Keratinocyte (primary cell): Measurements from ENCODE around the gene ENO3. TPM values are rescaled to one million over a fixed set of nuclear protein-coding genes. Genes with fewer than 3 reads are reported as not detected.

Source experiments
- DNase-seq: peaks from one replicate; pipeline ENCODE4 v3.0.0-alpha.2; 2011; ENCODE audit warnings: low read depth, missing footprints, low spot score
- FAIRE-seq: peaks from 2 replicates; lab custom pipeline; 2011; peaks lifted over from hg19 to GRCh38; lab: Jason Lieb, UNC
- H2AFZ ChIP-seq: 2 replicates; pipeline ENCODE4 v1.6.0; 2012; ENCODE audit warnings: low read length, control low read depth, inconsistent platforms; ENCODE audit not compliant: control insufficient read depth
- H3K27ac ChIP-seq: 2 replicates; pipeline ENCODE4 v1.5.1; 2011; ENCODE audit warnings: low read length; ENCODE audit not compliant: control insufficient read depth, insufficient read depth
- H3K27me3 ChIP-seq: 3 replicates; pipeline ENCODE4 v1.6.0; 2011; ENCODE audit warnings: low read length; ENCODE audit not compliant: control insufficient read depth, insufficient read depth; ENCODE audit errors: extremely low read depth
- H3K36me3 ChIP-seq, 2 experiments: 2 replicates in 1 of 2; 3 replicates in 1 of 2; pipeline ENCODE4 v1.5.1; 2011; ENCODE audit warnings: low read length in 2 of 2, mild to moderate bottlenecking in 1 of 2; ENCODE audit not compliant: control insufficient read depth in 2 of 2, insufficient read depth in 2 of 2; ENCODE audit errors: extremely low read depth in 1 of 2
- H3K4me1 ChIP-seq: 3 replicates; pipeline ENCODE4 v1.5.1; 2011; ENCODE audit warnings: low read length; ENCODE audit not compliant: control insufficient read depth, insufficient read depth; ENCODE audit errors: extremely low read depth
- H3K4me2 ChIP-seq: 3 replicates; pipeline ENCODE4 v1.6.0; 2011; ENCODE audit warnings: low read depth, low read length; ENCODE audit not compliant: control insufficient read depth, insufficient read depth; ENCODE audit errors: extremely low read depth
- H3K4me3 ChIP-seq, 3 experiments: fragments of 200-600 bp in 1 of 3; sonication (generic) in 1 of 3; 2 replicates in 2 of 3; 3 replicates in 1 of 3; pipeline ENCODE4 v1.5.1; 2011 to 2016; ENCODE audit warnings: low read length in 3 of 3, mild to moderate bottlenecking in 3 of 3, control low read depth in 2 of 3, inconsistent platforms in 1 of 3, low read depth in 1 of 3, mixed read lengths in 1 of 3, mixed run types in 1 of 3, moderate library complexity in 1 of 3; ENCODE audit not compliant: control insufficient read depth in 2 of 3, insufficient read depth in 2 of 3; ENCODE audit errors: extremely low read depth in 1 of 3
- H3K79me2 ChIP-seq: 2 replicates; pipeline ENCODE4 v1.6.0; 2012; ENCODE audit warnings: low read length; ENCODE audit not compliant: control insufficient read depth, insufficient read depth
- H3K9ac ChIP-seq: 3 replicates; pipeline ENCODE4 v1.6.0; 2011; ENCODE audit warnings: low read length; ENCODE audit not compliant: control insufficient read depth, insufficient read depth; ENCODE audit errors: extremely low read depth
- H3K9me1 ChIP-seq: 3 replicates; pipeline ENCODE4 v1.6.0; 2011; ENCODE audit warnings: low read length; ENCODE audit not compliant: control insufficient read depth, insufficient read depth; ENCODE audit errors: extremely low read depth
- H3K9me3 ChIP-seq: 2 replicates; pipeline ENCODE4 v1.5.1; 2012; ENCODE audit warnings: low read depth, low read length; ENCODE audit not compliant: control insufficient read depth
- H4K20me1 ChIP-seq: 3 replicates; pipeline ENCODE4 v1.6.0; 2011; ENCODE audit warnings: low read length; ENCODE audit not compliant: control insufficient read depth, insufficient read depth; ENCODE audit errors: extremely low read depth
- CTCF ChIP-seq, 3 experiments: IDR thresholded peaks in 1 of 3; conservative IDR thresholded peaks in 1 of 3; optimal IDR thresholded peaks in 1 of 3; 2 replicates in 2 of 3; 3 replicates in 1 of 3; pipeline versions ENCODE3 to v1.5.1; 2011; ENCODE audit warnings: low read length in 3 of 3, mild to moderate bottlenecking in 3 of 3, moderate library complexity in 2 of 3, control low read depth in 1 of 3, inconsistent platforms in 1 of 3; ENCODE audit not compliant: insufficient read depth in 2 of 3; ENCODE audit errors: extremely low read depth in 1 of 3
- EZH2 ChIP-seq: IDR thresholded peaks from one replicate; pipeline ENCODE4 v1.6.1; 2012; ENCODE audit warnings: inconsistent platforms, mild to moderate bottlenecking, low read length, moderate library complexity
- dilution Hi-C: fragments of 300-500 bp; cut with MboI; formaldehyde crosslinking; loops from one replicate; pipeline ENCODE4 v1.7.0; 2020; ENCODE audit warnings: low sequenced_read_pairs; ENCODE audit not compliant: extremely low pct_ligation_motif_present
- polyA plus RNA-seq, 5 experiments: library from polyadenylated mRNA; depleted of rRNA in 3 of 5; stranded (reverse) in 3 of 5; stranded (forward) in 1 of 5; unstranded in 1 of 5; fragments of >200 nt; gene quantifications; 1 replicate in 1 of 5; 2 replicates in 3 of 5; 3 replicates in 1 of 5; pipeline versions ENCODE4 v1.2.1 to v1.2.3, GENCODE V29; 2011 to 2012; ENCODE audit warnings: missing spikeins in 2 of 5, low read depth in 1 of 5, low replicate concordance in 1 of 5

ENO3 gene
- polyA plus RNA-seq, 1 donor (not counting 4 experiments of a cell fraction or from before 2014, with no cell fraction given), result 2.4 TPM

- H3K9me1 ChIP-seq, result peaks cover 2% of the 10 kb centered on the region
- no peak overlapping the region for H3K4me2 ChIP-seq
- TF ChIP-seq EZH2 (no peak), CTCF (optimal IDR thresholded peaks at IDR 0.05 in 1 of 3, IDR thresholded peaks at IDR 0.05 in 1 of 3, conservative IDR thresholded peaks at IDR 0.05 in 1 of 3; ENCODE audit: extremely low read depth in 1 of 3, insufficient read depth in 2 of 3, low read length in 3 of 3) (no peak)
- no peaks in the 10 kb centered on the region for H3K79me2 ChIP-seq
- H3K9ac ChIP-seq, result no peak overlapping the region
- H2AFZ ChIP-seq, result no peak overlapping the region
- peaks cover 15% of the 10 kb centered on the region for H3K4me1 ChIP-seq
- no peak overlapping the region for H3K27ac ChIP-seq
- DNase-seq (no peak), FAIRE-seq (no peak)
- no peaks in the 10 kb centered on the region for H4K20me1 ChIP-seq
- dilution Hi-C loops, result no loop called here
- H3K36me3 ChIP-seq, result peaks cover 4 to 8% of the 10 kb centered on the region in 2 experiments
- no peaks in the 10 kb centered on the region for H3K9me3 ChIP-seq
- H3K27me3 ChIP-seq, result no peaks in the 10 kb centered on the region
- no peak overlapping the region for H3K4me3 ChIP-seq
Measured at GRCh38 chr17:4955091-4955490, 4.2 kb downstream of the ENO3 start.

GRCh38 chr17:4956493-4957061 is 5.7 kb downstream of the ENO3 start:
- FAIRE-seq, result no peak
- Histone ChIP-seq H3K9ac (no peak overlapping the region), H3K27me3 (no peaks in the 10 kb centered on the region), H3K36me3 (peaks cover 9 to 15% of the 10 kb centered on the region in 2 experiments), H3K4me3 (no peak overlapping the region), H3K9me3 (no peaks in the 10 kb centered on the region), H2AFZ (no peak overlapping the region), H3K27ac (no peak overlapping the region), H3K9me1 (peaks cover 2% of the 10 kb centered on the region), H4K20me1 (no peaks in the 10 kb centered on the region), H3K4me2 (no peak overlapping the region), H3K79me2 (no peaks in the 10 kb centered on the region), H3K4me1 (peaks cover 11% of the 10 kb centered on the region)
- no peak for DNase-seq
- dilution Hi-C loops, result no loop called here
- TF ChIP-seq EZH2 (no peak), CTCF (optimal IDR thresholded peaks at IDR 0.05 in 1 of 3, IDR thresholded peaks at IDR 0.05 in 1 of 3, conservative IDR thresholded peaks at IDR 0.05 in 1 of 3; ENCODE audit: extremely low read depth in 1 of 3, insufficient read depth in 2 of 3, low read length in 3 of 3) (peak; percentile 18 to 49 (median 28))
